ENCODE data around the gene APPL2.

APPL2 gene

DNA sequence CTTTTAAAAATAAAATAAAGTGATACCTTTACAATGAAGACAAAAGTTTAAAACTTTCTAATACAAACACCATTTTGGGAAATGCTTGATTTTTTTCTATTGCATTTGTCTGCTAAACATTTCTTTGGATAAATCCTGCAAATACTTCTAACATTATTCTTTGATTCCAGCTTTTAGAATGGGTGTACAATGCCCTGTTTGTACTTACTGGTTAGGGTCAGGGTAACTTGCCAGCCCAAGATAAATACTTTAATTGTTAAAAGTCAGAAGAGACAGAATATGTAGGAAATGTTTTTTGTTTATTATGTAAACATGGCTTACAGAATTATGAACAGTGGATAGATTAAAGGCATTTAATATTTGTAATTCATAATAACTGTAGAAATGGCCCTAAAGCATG, 68.0 kb downstream of the APPL2 start:
- no peak for DNase-seq (ENCODE audit: low read depth, low spot score)
- TF ChIP-seq, protein P1, sequence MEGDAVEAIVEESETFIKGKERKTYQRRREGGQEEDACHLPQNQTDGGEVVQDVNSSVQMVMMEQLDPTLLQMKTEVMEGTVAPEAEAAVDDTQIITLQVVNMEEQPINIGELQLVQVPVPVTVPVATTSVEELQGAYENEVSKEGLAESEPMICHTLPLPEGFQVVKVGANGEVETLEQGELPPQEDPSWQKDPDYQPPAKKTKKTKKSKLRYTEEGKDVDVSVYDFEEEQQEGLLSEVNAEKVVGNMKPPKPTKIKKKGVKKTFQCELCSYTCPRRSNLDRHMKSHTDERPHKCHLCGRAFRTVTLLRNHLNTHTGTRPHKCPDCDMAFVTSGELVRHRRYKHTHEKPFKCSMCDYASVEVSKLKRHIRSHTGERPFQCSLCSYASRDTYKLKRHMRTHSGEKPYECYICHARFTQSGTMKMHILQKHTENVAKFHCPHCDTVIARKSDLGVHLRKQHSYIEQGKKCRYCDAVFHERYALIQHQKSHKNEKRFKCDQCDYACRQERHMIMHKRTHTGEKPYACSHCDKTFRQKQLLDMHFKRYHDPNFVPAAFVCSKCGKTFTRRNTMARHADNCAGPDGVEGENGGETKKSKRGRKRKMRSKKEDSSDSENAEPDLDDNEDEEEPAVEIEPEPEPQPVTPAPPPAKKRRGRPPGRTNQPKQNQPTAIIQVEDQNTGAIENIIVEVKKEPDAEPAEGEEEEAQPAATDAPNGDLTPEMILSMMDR (IDR thresholded peaks at IDR 0.05; ENCODE audit: insufficient read depth, low read length, missing control alignments) = no peak
- ChIA-PET POLR2A (no interaction called here), CTCF (no interaction called here)
- no peak overlapping the region for H3K4me3 ChIP-seq (ENCODE audit: low read depth, low read length)

DNA sequence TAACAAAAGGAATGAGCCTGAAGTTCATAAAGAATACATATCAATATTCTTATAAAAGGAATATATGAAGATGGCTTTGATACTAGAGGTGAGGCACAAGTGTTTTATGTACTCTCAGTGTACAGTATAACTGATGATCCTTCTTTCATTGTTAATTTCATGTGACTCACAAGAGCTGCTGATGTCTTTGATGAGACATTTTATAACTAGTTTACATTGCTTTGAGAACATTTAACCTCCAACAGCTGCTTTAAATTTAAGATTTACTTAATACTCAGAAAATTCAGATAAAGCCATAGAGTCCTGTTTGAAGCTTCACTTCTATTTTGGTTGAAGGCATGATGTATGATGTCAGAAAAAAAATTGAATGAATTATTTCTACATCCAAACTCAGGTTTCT, 68.6 kb downstream of the APPL2 start:
- no peak for DNase-seq (ENCODE audit: low read depth, low spot score)
- POLR2A ChIA-PET = no interaction called here
- CTCF ChIA-PET = no interaction called here
- TF ChIP-seq, protein P1 (IDR thresholded peaks at IDR 0.05; ENCODE audit: insufficient read depth, low read length, missing control alignments) = no peak
- no peak overlapping the region for H3K4me3 ChIP-seq (ENCODE audit: low read depth, low read length)

DNA sequence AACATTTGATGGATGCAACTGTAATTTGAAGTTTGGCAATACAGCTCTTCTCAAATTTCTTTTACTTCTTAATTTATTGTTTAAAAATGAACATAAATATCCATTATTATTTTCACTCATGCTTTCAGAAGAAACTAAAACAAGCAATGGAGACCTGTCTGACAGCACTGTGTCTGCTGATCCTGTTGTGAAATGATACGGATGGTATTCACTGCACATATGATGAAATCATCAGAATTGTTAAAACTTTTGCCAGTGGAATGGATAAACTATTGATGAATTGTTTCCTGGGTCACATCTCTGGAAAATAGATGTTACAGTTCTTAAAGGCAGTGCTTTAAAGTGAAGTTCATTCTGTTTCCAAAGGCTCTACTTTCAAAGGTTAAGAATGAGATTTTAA, 69.2 kb downstream of the APPL2 start:
- CTCF ChIA-PET = no interaction called here
- H3K4me3 ChIP-seq (ENCODE audit: low read depth, low read length) = no peak overlapping the region
- POLR2A ChIA-PET = no interaction called here
- TF ChIP-seq, protein P1 (IDR thresholded peaks at IDR 0.05; ENCODE audit: insufficient read depth, low read length, missing control alignments) = no peak
- no peak for DNase-seq (ENCODE audit: low read depth, low spot score)

DNA sequence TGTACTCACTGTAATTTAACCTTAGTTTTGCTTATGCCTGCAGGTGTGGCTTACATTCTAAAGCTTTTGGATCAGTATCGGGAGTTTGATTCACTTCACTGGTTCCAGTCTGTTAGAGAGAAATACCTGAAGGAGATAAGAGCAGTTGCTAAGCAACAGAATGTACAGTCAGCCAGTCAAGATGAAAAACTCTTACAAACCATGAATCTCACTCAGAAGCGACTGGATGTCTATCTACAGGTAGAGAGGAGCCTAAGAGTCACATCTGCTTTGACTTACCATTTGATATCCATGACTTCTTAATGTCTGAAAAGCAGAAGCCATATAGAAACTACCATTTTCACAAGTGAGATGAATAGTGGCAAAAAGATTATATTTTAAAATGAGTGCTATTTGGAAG, 71.9 kb downstream of the APPL2 start:
- DNase-seq (ENCODE audit: low read depth, low spot score) = no peak
- no peak overlapping the region for H3K4me3 ChIP-seq (ENCODE audit: low read depth, low read length)
- TF ChIP-seq, protein P1 (IDR thresholded peaks at IDR 0.05; ENCODE audit: insufficient read depth, low read length, missing control alignments) = no peak
- ChIA-PET CTCF (no interaction called here), POLR2A (no interaction called here)

DNA sequence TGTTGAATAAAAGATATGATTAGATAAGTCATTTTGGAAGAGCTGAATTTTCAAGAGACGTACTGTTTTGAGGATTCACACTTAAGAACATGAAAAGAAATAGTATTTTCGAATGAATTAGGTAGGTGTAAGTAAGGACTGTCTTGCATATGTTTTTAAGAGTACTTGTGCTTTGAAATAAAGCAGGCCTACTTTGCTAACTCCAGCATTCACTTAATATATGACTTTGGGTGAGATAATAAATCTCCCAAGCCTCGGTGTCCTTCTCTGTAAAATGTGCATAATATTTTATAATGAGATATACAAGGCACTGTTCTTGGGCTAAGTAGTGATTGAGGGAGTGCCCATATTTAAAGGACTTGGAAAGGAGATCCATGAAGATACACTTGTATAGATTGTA, 73.8 kb downstream of the APPL2 start:
- DNase-seq (ENCODE audit: low read depth, low spot score) = no peak
- TF ChIP-seq, protein P1 (IDR thresholded peaks at IDR 0.05; ENCODE audit: insufficient read depth, low read length, missing control alignments) = no peak
- ChIA-PET POLR2A (no interaction called here), CTCF (interaction anchor here (0.9 to 1.5 kb wide), 2 partner anchors 209 to 221 kb away, joined by 3 to 5 read pairs; no protein-coding TSS in a partner anchor)
- no peak overlapping the region for H3K4me3 ChIP-seq (ENCODE audit: low read depth, low read length)

DNA sequence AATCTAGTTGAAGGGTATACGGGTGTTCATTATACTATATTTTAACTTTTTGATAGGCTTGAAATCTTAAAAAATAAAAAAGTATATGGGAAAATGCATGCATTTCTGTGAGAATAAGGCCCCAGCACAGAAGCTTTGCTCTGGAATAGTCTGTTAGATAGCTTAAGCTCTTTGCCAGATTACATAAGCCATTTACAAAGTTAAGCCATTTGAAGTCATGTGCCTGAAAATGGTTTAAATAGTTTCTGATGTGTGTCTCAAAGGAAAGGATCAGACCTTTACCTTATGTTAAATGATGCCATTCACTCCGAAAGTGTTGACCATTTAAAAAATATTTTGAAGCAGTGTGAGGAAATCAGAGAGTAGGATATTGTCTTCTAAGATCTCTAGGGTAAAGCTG, 77.1 kb downstream of the APPL2 start:
- POLR2A ChIA-PET = no interaction called here

More for the DNA sequence above, 77.1 kb downstream of the APPL2 start:
- CTCF ChIA-PET = no interaction called here
- H3K4me3 ChIP-seq (ENCODE audit: low read depth, low read length) = no peak overlapping the region
- DNase-seq (ENCODE audit: low read depth, low spot score) = no peak
- TF ChIP-seq, protein P1 (IDR thresholded peaks at IDR 0.05; ENCODE audit: insufficient read depth, low read length, missing control alignments) = no peak

Data from AG04449 (cell line).